Testis (tissue), 2 donors: ENCODE data around the gene SSX2IP.
A peak's percentile ranks its signal among the peaks of the same experiment; 100 is the strongest.

ENCODE experiments used
- POLR2A ChIP-seq: fragments of 450-650 bp; IDR thresholded peaks from one replicate; pipeline ENCODE4 v1.6.1; 2017; ENCODE audit warnings: antibody characterized with exemption, mild to moderate bottlenecking, moderate library complexity
- TF ChIP-seq, protein P1 (sequence below), 3 experiments: fragments of 450-650 bp in 2 of 3; fragments of 200-600 bp in 1 of 3; sonication (generic) in 1 of 3; IDR thresholded peaks; one replicate each; pipeline ENCODE4 v1.5.1; 2016 to 2019; ENCODE audit warnings: antibody characterized with exemption in 3 of 3, mild to moderate bottlenecking in 2 of 3, moderate library complexity in 1 of 3

DNA sequence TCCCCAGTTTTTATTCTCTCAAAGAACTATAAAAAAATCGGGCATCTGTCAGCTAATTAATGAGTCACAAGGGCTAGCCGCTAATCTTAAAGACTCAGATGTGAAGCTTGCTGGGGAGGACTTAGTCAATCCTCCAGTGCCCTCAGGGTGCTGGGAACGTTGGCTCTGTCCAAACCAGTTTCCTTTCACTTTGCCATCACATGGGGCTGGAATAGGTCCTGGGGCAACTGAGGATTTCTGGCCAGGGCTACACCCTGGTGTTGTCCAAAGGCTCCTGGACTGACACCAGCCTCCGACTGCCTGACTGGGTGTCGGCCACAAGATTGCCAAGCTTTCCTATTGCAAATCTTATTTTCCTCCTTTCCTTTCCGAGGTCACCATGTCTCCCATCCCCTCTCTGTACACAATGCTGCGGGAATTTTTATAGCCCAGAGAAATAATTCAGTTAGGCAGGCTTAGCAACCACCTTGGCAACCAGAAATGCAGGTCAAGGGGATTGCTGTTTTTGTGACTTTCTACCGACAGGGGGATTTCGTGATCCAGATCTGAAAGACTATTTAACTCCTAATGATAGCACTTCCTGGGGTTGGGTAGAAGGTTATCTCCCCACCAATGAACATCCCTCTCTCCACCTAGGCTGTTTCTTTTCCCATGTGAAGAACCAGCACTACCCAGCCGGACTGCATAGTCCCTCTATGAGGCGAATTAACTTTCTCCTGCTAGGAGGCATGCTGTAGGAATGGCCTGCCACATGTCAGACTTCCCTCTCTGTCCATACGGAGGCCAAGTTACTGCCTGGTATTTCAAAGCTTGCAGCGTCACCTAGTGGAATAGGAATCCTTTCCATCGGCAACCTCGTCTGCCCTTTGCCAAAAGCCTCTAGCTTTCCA is 86.1 kb downstream of the SSX2IP start:
- TF ChIP-seq, protein P1, sequence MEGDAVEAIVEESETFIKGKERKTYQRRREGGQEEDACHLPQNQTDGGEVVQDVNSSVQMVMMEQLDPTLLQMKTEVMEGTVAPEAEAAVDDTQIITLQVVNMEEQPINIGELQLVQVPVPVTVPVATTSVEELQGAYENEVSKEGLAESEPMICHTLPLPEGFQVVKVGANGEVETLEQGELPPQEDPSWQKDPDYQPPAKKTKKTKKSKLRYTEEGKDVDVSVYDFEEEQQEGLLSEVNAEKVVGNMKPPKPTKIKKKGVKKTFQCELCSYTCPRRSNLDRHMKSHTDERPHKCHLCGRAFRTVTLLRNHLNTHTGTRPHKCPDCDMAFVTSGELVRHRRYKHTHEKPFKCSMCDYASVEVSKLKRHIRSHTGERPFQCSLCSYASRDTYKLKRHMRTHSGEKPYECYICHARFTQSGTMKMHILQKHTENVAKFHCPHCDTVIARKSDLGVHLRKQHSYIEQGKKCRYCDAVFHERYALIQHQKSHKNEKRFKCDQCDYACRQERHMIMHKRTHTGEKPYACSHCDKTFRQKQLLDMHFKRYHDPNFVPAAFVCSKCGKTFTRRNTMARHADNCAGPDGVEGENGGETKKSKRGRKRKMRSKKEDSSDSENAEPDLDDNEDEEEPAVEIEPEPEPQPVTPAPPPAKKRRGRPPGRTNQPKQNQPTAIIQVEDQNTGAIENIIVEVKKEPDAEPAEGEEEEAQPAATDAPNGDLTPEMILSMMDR (IDR thresholded peaks at IDR 0.05) = peak in 2 of 3 experiments; percentile 33 to 49
- no peak for TF ChIP-seq POLR2A
